Measurements from ENCODE around the gene CMPK1.

DNA sequence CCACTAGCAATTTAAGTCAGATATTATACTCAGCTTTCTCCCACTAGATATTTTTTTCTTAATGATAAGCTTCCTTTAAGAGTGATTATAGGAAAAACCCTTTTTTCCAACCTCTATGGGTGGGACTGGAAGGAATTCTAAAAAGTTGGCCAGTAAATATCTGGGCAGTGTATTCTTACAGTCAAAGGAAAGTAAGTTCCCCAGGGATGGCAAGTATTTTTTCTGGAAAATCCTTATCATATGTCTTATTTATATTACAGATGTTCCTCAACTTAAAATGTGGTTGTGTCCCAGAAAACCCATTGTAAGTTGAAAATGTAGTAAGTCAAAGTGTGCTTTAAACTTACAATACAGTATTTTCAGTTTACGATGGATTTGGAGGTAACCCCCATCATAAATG is 29.2 kb downstream of the CMPK1 start:
- no peak for TF ChIP-seq GLIS3 (CRISPR knock-in tag; IDR thresholded peaks at IDR 0.05)
- TF ChIP-seq ARNTL (CRISPR knock-in tag; IDR thresholded peaks at IDR 0.05; ENCODE audit: borderline replicate concordance, low read depth), result no peak
- TF ChIP-seq, protein P1, sequence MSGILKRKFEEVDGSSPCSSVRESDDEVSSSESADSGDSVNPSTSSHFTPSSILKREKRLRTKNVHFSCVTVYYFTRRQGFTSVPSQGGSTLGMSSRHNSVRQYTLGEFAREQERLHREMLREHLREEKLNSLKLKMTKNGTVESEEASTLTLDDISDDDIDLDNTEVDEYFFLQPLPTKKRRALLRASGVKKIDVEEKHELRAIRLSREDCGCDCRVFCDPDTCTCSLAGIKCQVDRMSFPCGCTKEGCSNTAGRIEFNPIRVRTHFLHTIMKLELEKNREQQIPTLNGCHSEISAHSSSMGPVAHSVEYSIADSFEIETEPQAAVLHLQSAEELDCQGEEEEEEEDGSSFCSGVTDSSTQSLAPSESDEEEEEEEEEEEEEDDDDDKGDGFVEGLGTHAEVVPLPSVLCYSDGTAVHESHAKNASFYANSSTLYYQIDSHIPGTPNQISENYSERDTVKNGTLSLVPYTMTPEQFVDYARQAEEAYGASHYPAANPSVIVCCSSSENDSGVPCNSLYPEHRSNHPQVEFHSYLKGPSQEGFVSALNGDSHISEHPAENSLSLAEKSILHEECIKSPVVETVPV (CRISPR knock-in tag; IDR thresholded peaks at IDR 0.05), result no peak
- no peak for TF ChIP-seq ZFP3 (CRISPR knock-in tag; IDR thresholded peaks at IDR 0.05)
- no peak for TF ChIP-seq RARB (CRISPR knock-in tag; IDR thresholded peaks at IDR 0.05)
- no peak for TF ChIP-seq SNAI2 (CRISPR knock-in tag; IDR thresholded peaks at IDR 0.05)
- TF ChIP-seq PPARA (CRISPR knock-in tag; IDR thresholded peaks at IDR 0.05; ENCODE audit: borderline replicate concordance), result no peak
- no peak for TF ChIP-seq OSR1 (CRISPR knock-in tag; IDR thresholded peaks at IDR 0.05)
- TF ChIP-seq, protein P2, sequence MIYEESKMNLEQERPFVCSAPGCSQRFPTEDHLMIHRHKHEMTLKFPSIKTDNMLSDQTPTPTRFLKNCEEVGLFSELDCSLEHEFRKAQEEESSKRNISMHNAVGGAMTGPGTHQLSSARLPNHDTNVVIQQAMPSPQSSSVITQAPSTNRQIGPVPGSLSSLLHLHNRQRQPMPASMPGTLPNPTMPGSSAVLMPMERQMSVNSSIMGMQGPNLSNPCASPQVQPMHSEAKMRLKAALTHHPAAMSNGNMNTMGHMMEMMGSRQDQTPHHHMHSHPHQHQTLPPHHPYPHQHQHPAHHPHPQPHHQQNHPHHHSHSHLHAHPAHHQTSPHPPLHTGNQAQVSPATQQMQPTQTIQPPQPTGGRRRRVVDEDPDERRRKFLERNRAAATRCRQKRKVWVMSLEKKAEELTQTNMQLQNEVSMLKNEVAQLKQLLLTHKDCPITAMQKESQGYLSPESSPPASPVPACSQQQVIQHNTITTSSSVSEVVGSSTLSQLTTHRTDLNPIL (CRISPR knock-in tag; IDR thresholded peaks at IDR 0.05; ENCODE audit: low read depth), result no peak
- TF ChIP-seq ZC3H10 (CRISPR knock-in tag; IDR thresholded peaks at IDR 0.05), result no peak
- no peak for TF ChIP-seq ZFP30 (CRISPR knock-in tag; IDR thresholded peaks at IDR 0.05)
